DND-41 (cell line): ENCODE results near the gene CEBPG.

Experiments
- ATAC-seq: fragments of 200-7000 bp; cut with Tn5 transposase; 3 replicates; pipeline ENCODE4 v1.9.1; 2021; ENCODE audit warnings: low read depth; ENCODE audit not compliant: insufficient read depth
- DNase-seq: peaks from one replicate; pipeline ENCODE4 v3.0.0-alpha.2; 2020
- H2AFZ ChIP-seq: 2 replicates; pipeline ENCODE4 v1.6.0; 2012; ENCODE audit warnings: low read depth, low read length
- H3K27ac ChIP-seq: 2 replicates; pipeline ENCODE4 v1.5.1; 2012; ENCODE audit warnings: low read length, inconsistent platforms
- H3K27me3 ChIP-seq: fragments of 200-600 bp; sonication (generic); 2 replicates; pipeline ENCODE4 v1.6.0; 2012; ENCODE audit warnings: low read length, mild to moderate bottlenecking, inconsistent platforms; ENCODE audit not compliant: insufficient read depth, poor library complexity
- H3K36me3 ChIP-seq: 2 replicates; pipeline ENCODE4 v1.5.1; 2012; ENCODE audit warnings: low read length, inconsistent platforms; ENCODE audit not compliant: insufficient read depth
- H3K4me1 ChIP-seq: 2 replicates; pipeline ENCODE4 v1.5.1; 2012; ENCODE audit warnings: mild to moderate bottlenecking, low read length; ENCODE audit not compliant: insufficient read depth
- H3K4me2 ChIP-seq: 2 replicates; pipeline ENCODE4 v1.6.0; 2012; ENCODE audit warnings: mild to moderate bottlenecking, moderate library complexity, low read length, inconsistent platforms; ENCODE audit not compliant: insufficient read depth
- H3K4me3 ChIP-seq, 2 experiments: fragments of 200-600 bp in 1 of 2; shearing (Covaris generic) in 1 of 2; 2 replicates each; pipeline ENCODE4 v1.5.1; 2012 to 2016; ENCODE audit warnings: inconsistent platforms in 2 of 2, low read length in 2 of 2, mild to moderate bottlenecking in 2 of 2, low read depth in 1 of 2, moderate library complexity in 1 of 2
- H3K79me2 ChIP-seq: 2 replicates; pipeline ENCODE4 v1.6.0; 2012; ENCODE audit warnings: low read length, inconsistent platforms; ENCODE audit not compliant: insufficient read depth
- H3K9ac ChIP-seq: 2 replicates; pipeline ENCODE4 v1.6.0; 2012; ENCODE audit warnings: low read depth, mild to moderate bottlenecking, inconsistent platforms, low read length, moderate library complexity
- H3K9me3 ChIP-seq: 2 replicates; pipeline ENCODE4 v1.5.1; 2012; ENCODE audit warnings: low read length, moderate library complexity, mild to moderate bottlenecking, inconsistent platforms; ENCODE audit not compliant: insufficient read depth, severe bottlenecking
- H4K20me1 ChIP-seq: 2 replicates; pipeline ENCODE4 v1.6.0; 2012; ENCODE audit warnings: low read length; ENCODE audit not compliant: insufficient read depth
- EZH2 ChIP-seq: IDR thresholded peaks from 3 replicates; pipeline ENCODE4 v1.6.1; 2012; ENCODE audit warnings: borderline replicate concordance, low read depth, mild to moderate bottlenecking, moderate library complexity, low read length, inconsistent platforms; ENCODE audit not compliant: severe bottlenecking
- TF ChIP-seq, protein P1 (sequence below): IDR thresholded peaks from 2 replicates; pipeline ENCODE4 v1.5.1; 2012; ENCODE audit warnings: borderline replicate concordance, low read length, moderate library complexity, mild to moderate bottlenecking; ENCODE audit not compliant: poor library complexity, severe bottlenecking; ENCODE audit errors: extremely low read depth

CEBPG gene

GRCh38 chr19:33424181-33424580 is 50.7 kb downstream of the CEBPG start:
- Histone ChIP-seq H2AFZ (no peak overlapping the region), H3K4me1 (no peaks in the 10 kb centered on the region)
- no peak for ATAC-seq

DNA sequence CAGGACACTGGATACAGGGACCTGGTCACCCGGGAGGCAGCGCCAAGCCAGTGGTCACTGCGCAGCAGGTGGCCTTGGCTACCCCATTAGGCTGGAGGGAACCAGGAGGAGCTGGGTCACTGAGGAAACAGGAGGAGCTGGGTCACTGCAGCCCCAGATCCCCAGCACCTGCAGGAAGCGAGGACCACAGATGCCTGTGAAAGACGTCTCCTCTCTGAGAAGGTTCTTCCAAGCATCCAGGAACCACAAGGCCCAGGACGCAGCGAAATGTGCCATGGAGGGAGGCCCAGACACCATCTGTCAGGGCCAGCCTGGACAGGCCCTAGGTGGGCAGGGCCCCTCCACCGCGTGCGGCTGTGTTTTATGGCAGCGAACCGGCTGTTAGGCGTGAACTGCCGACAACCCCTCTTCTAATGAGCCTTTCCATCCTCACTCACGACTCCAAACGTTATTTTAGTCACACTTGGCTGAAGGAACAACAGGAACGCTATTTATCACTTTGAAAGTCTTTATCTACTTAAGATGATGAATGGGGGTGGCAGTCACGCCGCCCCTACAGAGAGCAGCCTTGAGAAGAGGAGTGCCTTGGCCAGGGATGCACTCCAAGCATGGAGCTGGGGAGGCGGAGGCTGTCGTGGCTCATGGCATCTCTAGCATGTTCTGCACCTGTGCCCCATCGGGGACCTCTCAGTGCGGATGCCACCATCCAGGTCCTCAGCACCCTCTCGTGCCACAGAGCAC is 53.3 kb downstream of the CEBPG start:
- DNase-seq (no peak), ATAC-seq (no peak)
- Histone ChIP-seq H3K4me1 (no peaks in the 10 kb centered on the region), H2AFZ (no peak overlapping the region), H3K4me2 (no peak overlapping the region), H3K9ac (no peak overlapping the region), H3K36me3 (no peaks in the 10 kb centered on the region), H3K27me3 (no peaks in the 10 kb centered on the region), H3K27ac (no peak overlapping the region), H3K9me3 (no peaks in the 10 kb centered on the region), H3K4me3 (no peak overlapping the region), H3K79me2 (no peaks in the 10 kb centered on the region), H4K20me1 (peaks cover 15% of the 10 kb centered on the region; the same call in 1 of the 2 replicates)
- TF ChIP-seq, protein P1, sequence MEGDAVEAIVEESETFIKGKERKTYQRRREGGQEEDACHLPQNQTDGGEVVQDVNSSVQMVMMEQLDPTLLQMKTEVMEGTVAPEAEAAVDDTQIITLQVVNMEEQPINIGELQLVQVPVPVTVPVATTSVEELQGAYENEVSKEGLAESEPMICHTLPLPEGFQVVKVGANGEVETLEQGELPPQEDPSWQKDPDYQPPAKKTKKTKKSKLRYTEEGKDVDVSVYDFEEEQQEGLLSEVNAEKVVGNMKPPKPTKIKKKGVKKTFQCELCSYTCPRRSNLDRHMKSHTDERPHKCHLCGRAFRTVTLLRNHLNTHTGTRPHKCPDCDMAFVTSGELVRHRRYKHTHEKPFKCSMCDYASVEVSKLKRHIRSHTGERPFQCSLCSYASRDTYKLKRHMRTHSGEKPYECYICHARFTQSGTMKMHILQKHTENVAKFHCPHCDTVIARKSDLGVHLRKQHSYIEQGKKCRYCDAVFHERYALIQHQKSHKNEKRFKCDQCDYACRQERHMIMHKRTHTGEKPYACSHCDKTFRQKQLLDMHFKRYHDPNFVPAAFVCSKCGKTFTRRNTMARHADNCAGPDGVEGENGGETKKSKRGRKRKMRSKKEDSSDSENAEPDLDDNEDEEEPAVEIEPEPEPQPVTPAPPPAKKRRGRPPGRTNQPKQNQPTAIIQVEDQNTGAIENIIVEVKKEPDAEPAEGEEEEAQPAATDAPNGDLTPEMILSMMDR = no peak
- no peak for TF ChIP-seq EZH2

More at GRCh38 chr19:33424181-33424580, 50.7 kb downstream of the CEBPG start:
- no peaks in the 10 kb centered on the region for H3K9me3 ChIP-seq
- no peak overlapping the region for H3K27ac ChIP-seq
- H3K79me2 ChIP-seq = no peaks in the 10 kb centered on the region
- H3K27me3 ChIP-seq = no peaks in the 10 kb centered on the region
- DNase-seq = no peak
- H4K20me1 ChIP-seq = peaks cover 15% of the 10 kb centered on the region; the same call in 1 of the 2 replicates
- no peak overlapping the region for H3K9ac ChIP-seq
- TF ChIP-seq, protein P1 = no peak
- no peak for TF ChIP-seq EZH2
- H3K36me3 ChIP-seq = no peaks in the 10 kb centered on the region
- H3K4me3 ChIP-seq = no peak overlapping the region
- no peak overlapping the region for H3K4me2 ChIP-seq

DNA sequence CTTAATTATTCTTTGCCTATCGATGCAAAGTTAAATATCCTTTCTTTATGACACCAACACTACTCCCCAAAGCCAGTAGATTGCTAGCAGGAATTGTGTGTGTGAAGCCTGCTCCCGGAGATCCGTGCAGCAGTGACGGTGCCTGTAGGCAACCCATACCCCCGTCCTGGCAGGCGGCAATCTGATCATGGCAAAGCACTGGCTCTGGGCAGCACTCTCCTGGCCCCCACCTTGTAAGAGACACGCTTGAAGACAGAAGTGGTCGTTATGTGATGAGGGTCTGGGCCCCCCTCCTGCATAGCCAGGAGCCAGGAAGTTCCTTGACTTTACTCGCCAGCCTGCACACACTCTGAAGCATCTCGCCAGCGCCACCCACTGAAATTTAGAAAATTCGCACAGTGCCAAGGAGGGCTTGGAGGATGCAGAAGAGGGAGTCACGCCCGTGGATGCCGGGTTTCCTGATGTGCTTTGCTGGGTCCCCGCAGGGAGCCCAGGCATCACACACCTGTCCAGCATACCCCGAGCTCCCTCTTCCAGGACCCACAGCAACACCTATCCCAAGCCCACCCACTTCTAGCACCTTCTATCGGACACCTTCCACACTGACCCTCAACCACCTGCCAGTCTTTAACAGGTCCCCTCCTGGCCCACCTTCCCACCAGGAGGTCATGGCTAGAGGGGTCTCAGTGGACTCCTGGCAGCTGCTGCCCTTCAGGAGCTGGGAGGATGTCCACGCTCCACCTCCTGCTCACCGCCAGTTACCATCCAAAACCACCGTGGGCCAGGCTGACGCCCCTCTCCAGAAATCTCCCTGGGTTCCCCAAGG is 54.5 kb downstream of the CEBPG start:
- TF ChIP-seq EZH2 = no peak
- Histone ChIP-seq H3K9me3 (no peaks in the 10 kb centered on the region), H2AFZ (no peak overlapping the region), H3K27ac (no peak overlapping the region), H3K36me3 (no peaks in the 10 kb centered on the region), H3K9ac (no peak overlapping the region), H3K4me3 (no peak overlapping the region), H3K4me1 (no peaks in the 10 kb centered on the region), H3K27me3 (no peaks in the 10 kb centered on the region), H4K20me1 (peaks cover 15% of the 10 kb centered on the region; the same call in 1 of the 2 replicates), H3K79me2 (no peaks in the 10 kb centered on the region), H3K4me2 (no peak overlapping the region)
- DNase-seq = no peak
- no peak for ATAC-seq

DNA sequence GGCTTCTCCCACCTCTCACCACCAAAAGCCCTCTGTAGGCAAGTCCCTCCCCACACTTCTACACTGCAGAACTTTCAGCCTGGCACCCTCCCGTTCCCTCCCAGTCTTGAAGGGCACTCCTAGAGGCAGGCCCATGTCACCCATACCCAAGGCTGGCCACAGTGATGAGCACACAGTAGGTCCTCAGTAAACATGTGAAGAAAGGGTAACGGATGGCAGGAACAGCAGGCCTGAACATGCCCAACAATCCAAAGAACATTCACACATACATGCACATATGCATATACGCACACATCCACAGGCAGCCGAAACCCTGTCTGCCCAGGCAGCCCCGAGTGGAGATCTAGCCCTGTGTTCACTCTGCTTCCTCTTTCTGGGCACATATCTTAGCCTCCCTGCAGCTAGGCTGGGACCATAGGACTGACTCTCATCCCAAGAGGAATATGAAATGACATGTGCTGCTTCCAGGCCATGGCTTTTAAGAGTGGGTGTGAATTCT is 55.2 kb downstream of the CEBPG start:
- no peaks in the 10 kb centered on the region for H3K36me3 ChIP-seq
- no peaks in the 10 kb centered on the region for H3K79me2 ChIP-seq
- H3K4me1 ChIP-seq = no peaks in the 10 kb centered on the region
- H2AFZ ChIP-seq = no peak overlapping the region
- H3K9ac ChIP-seq = no peak overlapping the region
- H3K4me2 ChIP-seq = no peak overlapping the region
- ATAC-seq (no peak), DNase-seq (no peak)
- H4K20me1 ChIP-seq = peaks cover 15% of the 10 kb centered on the region; the same call in 1 of the 2 replicates
- no peak for TF ChIP-seq EZH2
- TF ChIP-seq, protein P1 = no peak
- H3K27me3 ChIP-seq = no peaks in the 10 kb centered on the region
- H3K27ac ChIP-seq = no peak overlapping the region
- H3K9me3 ChIP-seq = no peaks in the 10 kb centered on the region
- no peak overlapping the region for H3K4me3 ChIP-seq
